ENCODE measurements around the gene GNLY. TPM values are rescaled to one million over a fixed set of nuclear protein-coding genes. Genes with fewer than 3 reads are reported as not detected.

Gene GNLY
- total and polyA plus RNA-seq, 2 of the 13 experiments (the other 11 are each of a cell fraction or from before 2014, with no cell fraction given): not detected

- TF ChIP-seq MXD3 (CRISPR knock-in tag; IDR thresholded peaks at IDR 0.05) (no peak), YEATS2 (CRISPR knock-in tag; IDR thresholded peaks at IDR 0.05; ENCODE audit: borderline replicate concordance) (no peak), IKZF4 (CRISPR knock-in tag; IDR thresholded peaks at IDR 0.05; ENCODE audit: borderline replicate concordance, low read depth, not compliant biosample characterization) (no peak), ZNF496 (CRISPR knock-in tag; IDR thresholded peaks at IDR 0.05; ENCODE audit: insufficient replicate concordance) (no peak), RBM22 (optimal IDR thresholded peaks at IDR 0.05; ENCODE audit: low read length) (no peak), ATF1 (CRISPR knock-in tag; IDR thresholded peaks at IDR 0.05) (no peak)
Measured at GRCh38 chr2:85651097-85651496, 43.1 kb upstream of the GNLY start (continued).

DNA sequence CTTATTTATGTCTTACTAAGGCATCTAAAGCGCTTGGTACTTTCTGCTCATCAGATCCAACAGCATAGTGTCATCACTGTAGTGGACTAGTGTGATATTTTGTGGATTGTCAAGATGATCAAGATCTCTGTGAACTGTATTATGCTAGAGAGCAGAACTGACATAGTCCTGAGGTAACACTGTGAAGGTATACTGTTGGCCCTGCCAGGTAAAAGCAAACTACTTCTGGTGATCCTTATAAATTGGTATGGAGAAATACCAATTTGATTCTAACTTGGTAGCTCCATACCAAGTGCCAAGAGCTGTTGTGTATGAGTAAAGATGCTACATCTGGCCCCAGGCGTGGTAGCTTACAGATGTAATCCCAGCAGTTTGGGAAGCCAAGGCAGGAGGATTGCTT lies 42.1 kb upstream of the GNLY start:
- ChIA-PET POLR2A (no interaction called here), CTCF (ENCODE audit: low intra/inter-chr PET ratio, low total read pairs) (no interaction called here)
- intact Hi-C loops (cut with micrococcal nuclease; ENCODE audit: unreplicated experiment) (no loop called here), in situ Hi-C loops (cut with HindIII; ENCODE audit: extremely low pct_ligation_motif_present, low pct_unique_long_range_greater_than_20kb) (no loop called here)
- 97% methylated on average over 2 of the region's 2 CpGs for WGBS (ENCODE audit: low lambda C conversion rate)
- Histone ChIP-seq H2AFZ (ENCODE audit: low read length) (no peak overlapping the region), H3K27me3 (ENCODE audit: control insufficient read depth in 1 of 2, insufficient read depth in 2 of 2, low read length in 2 of 2) (no peaks in the 10 kb centered on the region), H3K9me3 (ENCODE audit: low read length) (no peaks in the 10 kb centered on the region), H3K27ac (ENCODE audit: extremely low read length, insufficient read depth, low read length) (no peak overlapping the region), H4K20me1 (ENCODE audit: insufficient read depth, low read length) (no peaks in the 10 kb centered on the region), H3K4me1 (ENCODE audit: insufficient read depth, low read length) (no peaks in the 10 kb centered on the region), H3K9ac (ENCODE audit: insufficient read depth, low read depth, low read length) (no peak overlapping the region), H3K79me2 (ENCODE audit: insufficient read depth, low read length) (no peaks in the 10 kb centered on the region), H3K4me2 (ENCODE audit: low read depth, low read length) (no peak overlapping the region), H3K4me3 (replicated peaks in 1 of 3; ENCODE audit: insufficient read depth in 1 of 3, low read depth in 2 of 3, low read length in 3 of 3) (no peak overlapping the region), H3K36me3 (replicated peaks in 1 of 2; ENCODE audit: control insufficient read depth in 1 of 2, insufficient read depth in 2 of 2, low read length in 2 of 2) (peaks cover 17 to 54% of the 10 kb centered on the region in 2 experiments)
- no peak for DNase-seq (ENCODE audit: low spot score)
- no peak for FAIRE-seq
- ATAC-seq: no peak
- BruUV-seq (replicated peaks): no TSS peak
- TF ChIP-seq THYN1 (CRISPR knock-in tag; IDR thresholded peaks at IDR 0.05; ENCODE audit: borderline replicate concordance, low read depth): no peak
- TF ChIP-seq SALL2 (CRISPR knock-in tag; IDR thresholded peaks at IDR 0.05): no peak
- no peak for TF ChIP-seq JDP2 (CRISPR knock-in tag; IDR thresholded peaks at IDR 0.05; ENCODE audit: borderline replicate concordance)
- TF ChIP-seq, protein P1, sequence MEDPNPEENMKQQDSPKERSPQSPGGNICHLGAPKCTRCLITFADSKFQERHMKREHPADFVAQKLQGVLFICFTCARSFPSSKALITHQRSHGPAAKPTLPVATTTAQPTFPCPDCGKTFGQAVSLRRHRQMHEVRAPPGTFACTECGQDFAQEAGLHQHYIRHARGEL (CRISPR knock-in tag; IDR thresholded peaks at IDR 0.05): no peak
- no peak for TF ChIP-seq ZNF264 (CRISPR knock-in tag; IDR thresholded peaks at IDR 0.05)
- no peak for TF ChIP-seq REST (IDR thresholded peaks at IDR 0.05; ENCODE audit: borderline replicate concordance in 1 of 2, low read depth in 1 of 2, low read length in 2 of 2)
- no peak for TF ChIP-seq NRL (CRISPR knock-in tag; IDR thresholded peaks at IDR 0.05; ENCODE audit: borderline replicate concordance)
- TF ChIP-seq ZNF580 (CRISPR knock-in tag; IDR thresholded peaks at IDR 0.05; ENCODE audit: borderline replicate concordance, low read depth): no peak
- no peak for TF ChIP-seq CREB1 (IDR thresholded peaks at IDR 0.05)
- TF ChIP-seq CREB1 (CRISPR knock-in tag; IDR thresholded peaks at IDR 0.05): no peak
- no peak for TF ChIP-seq REL (CRISPR knock-in tag; conservative IDR thresholded peaks at IDR 0.05)
- TF ChIP-seq FOXO1 (CRISPR knock-in tag; IDR thresholded peaks at IDR 0.05): no peak
- TF ChIP-seq GABPA (IDR thresholded peaks at IDR 0.05; ENCODE audit: low read depth, low read length): no peak
- TF ChIP-seq GABPA (CRISPR knock-in tag; IDR thresholded peaks at IDR 0.05; ENCODE audit: low read depth): no peak
- no peak for TF ChIP-seq ZNF326 (CRISPR knock-in tag; IDR thresholded peaks at IDR 0.05; ENCODE audit: borderline replicate concordance)
- TF ChIP-seq FLYWCH1 (CRISPR knock-in tag; IDR thresholded peaks at IDR 0.05): no peak
